ENCODE measurements around the gene RB1.

RB1 gene

DNA sequence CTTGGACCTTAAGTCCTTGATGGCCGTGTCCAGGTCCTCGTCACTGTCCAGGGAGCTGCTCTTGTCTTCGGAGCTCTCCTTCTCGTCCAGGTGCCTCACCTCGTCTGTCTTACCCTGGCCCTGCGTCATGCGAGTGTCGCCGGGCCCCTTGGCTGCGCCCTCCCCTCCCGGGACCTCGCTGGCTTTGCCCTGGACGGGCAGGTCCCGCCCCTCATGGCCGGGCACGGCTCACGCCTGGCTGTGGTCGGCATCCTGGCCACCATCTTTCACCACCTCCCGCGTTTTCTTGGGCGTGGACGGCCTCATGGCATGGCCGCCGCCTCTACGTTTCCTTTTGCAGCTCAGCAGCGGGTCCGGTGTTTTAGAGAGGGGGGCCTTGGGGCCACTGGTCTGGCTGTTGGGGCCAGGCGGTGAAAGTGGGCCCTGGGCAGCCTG is 14.8 kb downstream of the RB1 start:
- Histone ChIP-seq H3K27ac (no peak overlapping the region), H3K79me2 (ENCODE audit: insufficient read depth, low read depth) (no peaks in the 10 kb centered on the region), H3K4me3 (IDR thresholded peaks at IDR 0.05; ENCODE audit: insufficient read depth, low read depth, low read length) (no peak overlapping the region), H3K4me1 (ENCODE audit: low read depth, poor library complexity, severe bottlenecking) (no peaks in the 10 kb centered on the region), H2AFZ (ENCODE audit: low read depth) (no peak overlapping the region), H3K4me2 (no peak overlapping the region), H3K27me3 (ENCODE audit: insufficient read depth, low read depth) (no peaks in the 10 kb centered on the region), H3K9ac (no peak overlapping the region), H3K36me3 (ENCODE audit: insufficient read depth) (no peaks in the 10 kb centered on the region), H4K20me1 (ENCODE audit: insufficient read depth) (no peaks in the 10 kb centered on the region)
- TF ChIP-seq, protein P1, sequence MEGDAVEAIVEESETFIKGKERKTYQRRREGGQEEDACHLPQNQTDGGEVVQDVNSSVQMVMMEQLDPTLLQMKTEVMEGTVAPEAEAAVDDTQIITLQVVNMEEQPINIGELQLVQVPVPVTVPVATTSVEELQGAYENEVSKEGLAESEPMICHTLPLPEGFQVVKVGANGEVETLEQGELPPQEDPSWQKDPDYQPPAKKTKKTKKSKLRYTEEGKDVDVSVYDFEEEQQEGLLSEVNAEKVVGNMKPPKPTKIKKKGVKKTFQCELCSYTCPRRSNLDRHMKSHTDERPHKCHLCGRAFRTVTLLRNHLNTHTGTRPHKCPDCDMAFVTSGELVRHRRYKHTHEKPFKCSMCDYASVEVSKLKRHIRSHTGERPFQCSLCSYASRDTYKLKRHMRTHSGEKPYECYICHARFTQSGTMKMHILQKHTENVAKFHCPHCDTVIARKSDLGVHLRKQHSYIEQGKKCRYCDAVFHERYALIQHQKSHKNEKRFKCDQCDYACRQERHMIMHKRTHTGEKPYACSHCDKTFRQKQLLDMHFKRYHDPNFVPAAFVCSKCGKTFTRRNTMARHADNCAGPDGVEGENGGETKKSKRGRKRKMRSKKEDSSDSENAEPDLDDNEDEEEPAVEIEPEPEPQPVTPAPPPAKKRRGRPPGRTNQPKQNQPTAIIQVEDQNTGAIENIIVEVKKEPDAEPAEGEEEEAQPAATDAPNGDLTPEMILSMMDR (conservative IDR thresholded peaks at IDR 0.05; ENCODE audit: low read depth, low read length): no peak

DNA sequence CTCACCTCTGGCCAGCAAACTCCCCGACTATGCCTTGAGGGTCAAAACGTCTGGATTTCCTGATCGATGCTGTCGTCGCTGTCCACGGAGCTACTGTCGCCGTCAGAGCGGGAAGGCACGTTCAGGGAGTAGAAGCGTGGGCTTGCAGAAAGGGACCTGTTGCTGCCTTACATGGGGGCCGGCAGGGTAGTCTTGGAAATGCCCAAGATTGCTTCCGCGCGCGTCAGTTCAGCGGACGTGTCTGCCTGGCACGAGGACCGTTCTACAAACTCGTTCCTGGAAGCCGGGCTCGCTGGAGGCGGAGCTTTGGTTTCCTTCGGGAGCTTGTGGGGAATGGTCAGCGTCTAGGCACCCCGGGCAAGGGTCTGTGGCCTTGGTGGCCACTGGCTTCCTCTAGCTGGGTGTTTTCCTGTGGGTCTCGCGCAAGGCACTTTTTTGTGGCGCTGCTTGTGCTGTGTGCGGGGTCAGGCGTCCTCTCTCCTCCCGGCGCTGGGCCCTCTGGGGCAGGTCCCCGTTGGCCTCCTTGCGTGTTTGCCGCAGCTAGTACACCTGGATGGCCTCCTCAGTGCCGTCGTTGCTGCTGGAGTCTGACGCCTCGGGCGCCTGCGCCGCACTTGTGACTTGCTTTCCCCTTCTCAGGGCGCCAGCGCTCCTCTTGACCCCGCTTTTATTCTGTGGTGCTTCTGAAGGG is 15.4 kb downstream of the RB1 start:
- Histone ChIP-seq H2AFZ (ENCODE audit: low read depth) (no peak overlapping the region), H4K20me1 (ENCODE audit: insufficient read depth) (no peaks in the 10 kb centered on the region), H3K4me3 (IDR thresholded peaks at IDR 0.05; ENCODE audit: insufficient read depth, low read depth, low read length) (no peak overlapping the region), H3K27me3 (ENCODE audit: insufficient read depth, low read depth) (no peaks in the 10 kb centered on the region), H3K27ac (no peak overlapping the region), H3K36me3 (ENCODE audit: insufficient read depth) (no peaks in the 10 kb centered on the region), H3K79me2 (ENCODE audit: insufficient read depth, low read depth) (no peaks in the 10 kb centered on the region), H3K9ac (no peak overlapping the region), H3K4me1 (ENCODE audit: low read depth, poor library complexity, severe bottlenecking) (no peaks in the 10 kb centered on the region), H3K4me2 (no peak overlapping the region)
- TF ChIP-seq, protein P1 (conservative IDR thresholded peaks at IDR 0.05; ENCODE audit: low read depth, low read length): no peak

DNA sequence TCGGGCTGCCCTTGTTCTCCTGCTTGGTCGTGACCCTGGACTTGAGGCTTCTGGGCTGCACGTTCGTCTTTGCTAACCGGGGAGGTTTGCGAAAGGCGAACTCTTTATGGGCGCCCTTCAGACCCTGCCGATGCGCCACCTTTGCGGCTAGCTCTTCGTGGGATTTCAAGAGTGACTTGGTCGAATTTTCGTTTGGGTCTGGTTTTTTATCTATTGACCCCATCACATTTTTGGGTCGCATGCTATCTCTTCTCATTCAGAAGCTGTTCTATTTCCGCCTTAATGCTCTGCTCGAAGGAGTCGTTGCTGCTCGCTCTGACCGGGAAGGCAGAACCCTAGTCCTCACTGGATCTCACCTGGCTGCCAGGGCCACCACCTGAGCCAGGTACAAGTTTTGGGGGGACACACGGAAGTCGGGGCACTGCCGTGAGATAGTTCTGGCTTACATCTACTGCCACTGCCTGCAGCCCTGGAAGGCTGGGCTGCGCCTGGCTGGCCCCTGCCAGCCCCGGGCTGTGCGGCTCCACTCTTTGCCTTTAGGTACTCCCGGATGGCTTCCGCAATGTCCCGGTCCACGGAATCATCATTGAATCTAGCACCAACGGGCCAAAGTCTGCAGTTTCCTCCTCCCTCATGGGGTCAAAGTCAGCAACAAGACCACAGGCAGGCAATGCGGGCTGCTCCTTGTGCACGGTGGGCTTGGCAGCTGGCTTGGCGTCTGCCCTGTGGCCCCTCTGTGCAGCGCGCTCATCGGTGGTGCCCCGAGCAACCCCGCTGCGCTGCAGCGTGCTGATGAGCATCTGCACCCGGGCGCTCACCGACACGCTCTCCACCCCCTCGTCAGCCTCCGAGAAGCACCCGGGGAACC is 16.2 kb downstream of the RB1 start:
- H3K4me2 ChIP-seq: no peak overlapping the region
- no peaks in the 10 kb centered on the region for H3K27me3 ChIP-seq (ENCODE audit: insufficient read depth, low read depth)
- no peaks in the 10 kb centered on the region for H4K20me1 ChIP-seq (ENCODE audit: insufficient read depth)
- no peaks in the 10 kb centered on the region for H3K36me3 ChIP-seq (ENCODE audit: insufficient read depth)
- no peak overlapping the region for H3K27ac ChIP-seq
- H2AFZ ChIP-seq (ENCODE audit: low read depth): no peak overlapping the region
- no peak overlapping the region for H3K9ac ChIP-seq
- H3K79me2 ChIP-seq (ENCODE audit: insufficient read depth, low read depth): no peaks in the 10 kb centered on the region
- TF ChIP-seq, protein P1 (conservative IDR thresholded peaks at IDR 0.05; ENCODE audit: low read depth, low read length): no peak
- no peaks in the 10 kb centered on the region for H3K4me1 ChIP-seq (ENCODE audit: low read depth, poor library complexity, severe bottlenecking)
- no peak overlapping the region for H3K4me3 ChIP-seq (IDR thresholded peaks at IDR 0.05; ENCODE audit: insufficient read depth, low read depth, low read length)

DNA sequence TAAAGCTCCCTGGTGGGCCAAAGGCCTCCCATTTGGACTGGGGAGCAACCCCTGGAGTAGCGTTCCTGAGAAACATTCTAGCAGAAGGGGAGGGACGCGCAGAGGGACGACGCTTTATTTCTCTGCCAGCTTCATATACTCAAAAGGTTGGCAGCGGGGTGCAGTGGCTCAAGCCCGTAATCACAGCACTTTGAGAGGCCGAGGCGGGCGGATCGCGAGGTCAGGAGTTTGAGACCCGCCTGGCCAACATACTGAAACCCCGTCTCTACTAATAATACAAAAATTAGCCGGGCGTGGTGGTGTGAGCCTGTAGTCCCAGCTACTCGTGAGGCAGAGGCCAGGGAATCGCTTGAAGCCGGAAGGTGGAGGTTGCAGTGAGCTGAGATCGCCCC is 16.8 kb downstream of the RB1 start:
- Histone ChIP-seq H4K20me1 (ENCODE audit: insufficient read depth) (no peaks in the 10 kb centered on the region), H3K4me3 (IDR thresholded peaks at IDR 0.05; ENCODE audit: insufficient read depth, low read depth, low read length) (no peak overlapping the region), H3K4me1 (ENCODE audit: low read depth, poor library complexity, severe bottlenecking) (no peaks in the 10 kb centered on the region), H3K36me3 (ENCODE audit: insufficient read depth) (no peaks in the 10 kb centered on the region), H3K79me2 (ENCODE audit: insufficient read depth, low read depth) (no peaks in the 10 kb centered on the region), H3K9ac (no peak overlapping the region), H2AFZ (ENCODE audit: low read depth) (no peak overlapping the region), H3K4me2 (no peak overlapping the region), H3K27me3 (ENCODE audit: insufficient read depth, low read depth) (no peaks in the 10 kb centered on the region), H3K27ac (no peak overlapping the region)
- TF ChIP-seq, protein P1 (conservative IDR thresholded peaks at IDR 0.05; ENCODE audit: low read depth, low read length): no peak
